Measurements from ENCODE around the gene GSK3B.

GSK3B gene

DNA sequence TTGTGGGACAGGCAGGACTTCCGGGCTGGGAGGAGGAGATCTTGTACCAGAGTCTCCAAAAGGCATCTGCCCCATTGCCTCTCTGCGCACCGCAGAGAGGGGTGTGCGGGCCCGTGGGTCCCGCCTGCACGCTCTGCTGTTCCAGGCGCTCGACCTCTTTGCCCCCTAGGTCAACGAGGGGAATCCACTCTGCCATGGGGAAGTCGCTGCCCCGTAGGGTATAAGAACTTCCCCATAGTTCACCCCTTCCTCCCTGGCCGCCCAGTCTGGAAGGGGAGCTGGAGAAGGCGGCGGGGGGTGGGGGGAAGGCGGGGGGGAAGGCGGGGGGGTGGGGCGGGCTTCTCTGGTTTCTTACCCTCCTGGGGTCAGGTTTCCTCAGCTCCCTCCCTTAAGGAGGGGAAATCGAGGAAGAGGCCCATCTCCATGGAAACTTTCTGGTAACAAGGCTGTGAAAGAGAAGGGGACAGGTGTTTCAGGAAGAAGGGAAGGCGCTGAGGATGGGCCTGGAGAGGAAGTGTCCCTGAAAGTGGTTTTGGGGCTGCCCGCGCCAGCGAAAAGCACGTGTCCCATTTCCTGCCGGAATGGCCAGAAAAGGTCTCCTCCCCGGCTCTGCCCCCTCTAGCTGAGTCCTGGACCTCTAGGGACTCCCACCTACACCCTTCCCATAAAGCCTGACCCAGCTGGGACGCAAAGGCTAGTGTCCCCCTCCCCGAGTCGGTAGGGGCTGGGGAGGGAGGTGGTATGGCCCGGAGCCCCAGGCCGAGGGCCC is 284.8 kb downstream of the GSK3B start:
- no peak for DNase-seq

GRCh38 chr3:119808843-119809242 is 285.4 kb downstream of the GSK3B start:
- no peak for DNase-seq

DNA sequence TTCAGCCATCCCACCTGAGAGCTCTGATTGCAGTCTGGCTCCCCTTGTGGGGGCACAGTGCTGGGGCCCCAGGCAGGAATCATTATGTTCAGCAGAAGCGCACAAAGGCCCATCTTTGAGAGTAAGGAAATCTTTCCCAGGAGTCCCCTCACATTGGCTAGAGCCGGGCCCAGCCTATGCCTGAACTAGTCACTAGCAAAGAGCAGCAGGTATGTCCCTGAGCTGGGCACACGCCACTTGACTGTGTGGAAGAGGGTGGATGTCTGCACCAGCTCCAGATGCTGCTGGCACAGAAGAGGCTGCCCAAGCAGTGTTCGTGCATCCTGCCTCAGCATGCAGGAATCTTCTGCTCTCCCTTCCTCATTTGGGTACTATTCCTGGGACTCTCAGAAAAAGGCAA is 286.0 kb downstream of the GSK3B start:
- DNase-seq = no peak

DNA sequence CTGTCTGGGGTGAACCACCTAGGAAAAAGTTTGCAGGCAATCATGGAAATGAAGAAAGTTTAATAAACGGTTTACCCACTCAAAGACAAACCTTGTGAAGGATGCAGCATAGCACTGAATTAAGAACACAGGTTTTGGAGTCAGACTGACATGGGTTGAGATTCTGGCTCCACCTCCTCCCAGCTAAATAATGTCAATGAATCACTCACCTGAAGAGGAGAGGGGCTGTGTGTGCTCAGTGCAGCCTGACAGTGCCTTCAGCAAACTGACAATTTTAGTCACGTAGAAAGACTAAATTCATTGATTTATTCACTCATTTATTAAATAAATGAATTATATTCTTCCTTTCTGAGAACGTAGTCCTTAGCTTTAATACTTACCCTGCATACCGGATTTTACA is 293.4 kb downstream of the GSK3B start:
- no peak for DNase-seq

DNA sequence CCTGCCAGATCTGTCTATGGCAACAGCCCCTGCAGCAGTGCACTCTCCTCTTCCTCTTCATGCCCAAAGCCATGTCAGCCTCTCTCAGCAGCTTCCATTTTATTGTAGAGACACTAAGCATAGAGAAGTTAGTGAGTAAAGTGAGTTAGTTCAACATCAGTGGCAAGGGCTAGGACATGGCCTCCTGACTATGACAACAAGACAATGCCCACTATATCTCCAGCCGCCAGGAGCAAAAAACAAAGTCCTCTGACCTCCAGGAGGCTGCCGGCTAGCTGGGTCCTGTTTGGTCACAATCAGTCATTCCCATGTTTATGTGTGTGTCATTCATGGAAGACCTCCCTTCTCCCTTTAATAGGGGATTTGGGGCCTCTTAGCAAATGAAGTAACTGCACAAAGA is 297.5 kb downstream of the GSK3B start:
- DNase-seq = no peak

DNA sequence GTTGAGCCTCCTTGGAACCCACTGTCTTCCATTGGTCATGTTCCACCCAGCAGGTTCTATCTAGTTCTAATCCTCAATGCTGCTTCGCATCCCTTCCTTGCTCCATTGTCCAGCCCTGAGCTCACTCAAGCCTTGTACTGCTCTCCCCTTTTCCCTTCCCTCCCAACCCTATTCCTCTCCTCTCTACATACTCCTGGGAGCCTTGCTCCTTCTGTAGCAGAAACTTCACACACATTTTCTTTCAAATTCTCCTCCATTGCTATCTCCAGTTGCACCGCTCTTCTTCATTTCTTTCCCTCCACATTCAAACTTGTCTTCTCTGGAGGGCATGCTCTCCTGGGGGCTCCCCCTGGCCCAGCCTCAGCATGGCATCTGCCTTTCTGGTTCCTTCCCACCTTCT is 297.9 kb downstream of the GSK3B start:
- no peak for DNase-seq

DNA sequence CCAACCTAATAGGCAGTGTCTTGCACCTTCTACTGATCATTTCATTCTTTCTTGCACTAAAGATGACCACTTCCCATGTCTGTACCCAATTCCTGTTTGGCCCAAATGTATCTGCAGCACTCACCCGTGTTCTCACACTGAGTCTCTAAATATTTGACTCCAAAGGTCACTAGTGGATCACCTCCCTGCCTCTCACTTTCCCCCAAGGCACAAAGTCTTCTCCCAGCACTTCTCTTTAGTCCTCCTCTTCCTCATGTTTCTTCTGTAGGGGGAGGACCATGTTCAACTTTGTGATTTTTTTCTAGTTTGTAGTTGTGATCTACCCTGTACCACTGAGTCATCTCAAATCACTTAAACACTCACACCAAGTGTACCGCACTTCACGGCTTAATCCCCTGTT is 298.4 kb downstream of the GSK3B start:
- no peak for DNase-seq

DNA sequence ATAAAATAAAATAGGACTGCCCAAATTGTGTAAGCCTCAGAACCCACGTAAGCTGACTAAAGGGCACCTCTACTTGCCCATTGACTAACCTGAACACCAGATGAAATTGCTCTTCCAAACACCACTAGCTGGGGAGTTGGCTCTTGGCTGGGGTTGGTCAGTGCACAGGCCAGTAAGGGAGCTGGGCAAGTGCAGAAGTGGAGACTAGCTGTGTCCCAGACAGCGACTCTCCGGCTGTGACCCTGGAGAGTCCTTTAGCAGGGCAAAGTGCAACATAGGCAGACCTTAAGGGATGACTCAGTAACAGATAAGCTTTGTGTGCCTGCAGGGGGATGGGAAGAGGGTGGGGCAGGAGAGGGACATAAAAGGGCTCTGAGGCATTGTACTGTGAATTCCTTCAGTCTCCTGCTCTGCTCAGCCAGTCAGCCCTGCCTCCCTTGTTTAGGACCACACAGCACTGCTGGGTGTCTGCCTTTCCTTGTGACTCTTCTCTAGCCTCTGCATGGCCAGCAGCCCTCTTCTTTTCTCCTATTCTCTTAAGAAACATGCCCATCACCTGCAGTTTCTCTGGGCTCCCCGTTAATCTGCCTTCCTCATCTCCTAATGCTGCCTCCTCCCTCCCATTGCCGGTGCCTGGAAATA is 299.2 kb downstream of the GSK3B start:
- no peak for DNase-seq

DNA sequence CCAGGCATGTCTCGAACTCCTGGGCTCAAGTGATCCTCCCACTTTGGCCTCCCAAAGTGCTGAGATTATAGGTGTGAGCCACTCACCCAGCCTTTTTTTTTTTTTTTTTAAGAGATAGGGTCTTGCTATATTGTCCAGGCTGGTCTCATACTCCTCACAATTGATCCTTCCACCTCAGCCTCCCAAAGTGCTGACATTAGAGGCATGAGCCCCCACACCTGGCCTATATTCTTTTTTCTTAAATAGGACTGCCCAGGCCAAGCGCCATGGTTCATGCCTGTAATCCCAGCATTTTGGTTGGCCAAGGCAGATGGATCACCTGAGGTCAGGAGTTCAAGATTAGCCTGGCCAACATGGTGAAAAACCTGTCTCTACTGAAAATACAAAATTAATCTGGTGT is 299.8 kb downstream of the GSK3B start:
- no peak for DNase-seq

DNA sequence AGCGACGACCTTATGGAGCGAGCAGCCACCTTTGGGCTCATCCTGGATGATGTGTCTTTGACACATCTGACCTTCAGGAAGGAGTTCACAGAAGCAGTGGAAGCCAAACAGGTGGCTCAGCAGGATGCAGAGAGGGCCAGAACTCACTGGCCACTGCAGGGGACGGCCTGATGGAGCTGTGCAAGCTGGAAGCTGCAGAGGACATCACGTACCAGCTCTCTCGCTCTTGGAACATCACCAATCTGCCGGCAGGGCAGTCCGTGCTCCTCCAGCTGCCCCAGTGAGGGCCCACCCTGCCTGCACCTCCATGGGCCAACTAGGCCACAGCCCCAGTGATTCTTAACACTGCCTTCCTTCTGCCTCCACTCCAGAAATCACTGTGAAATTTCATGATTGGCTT is 302.0 kb downstream of the GSK3B start:
- DNase-seq = no peak

DNA sequence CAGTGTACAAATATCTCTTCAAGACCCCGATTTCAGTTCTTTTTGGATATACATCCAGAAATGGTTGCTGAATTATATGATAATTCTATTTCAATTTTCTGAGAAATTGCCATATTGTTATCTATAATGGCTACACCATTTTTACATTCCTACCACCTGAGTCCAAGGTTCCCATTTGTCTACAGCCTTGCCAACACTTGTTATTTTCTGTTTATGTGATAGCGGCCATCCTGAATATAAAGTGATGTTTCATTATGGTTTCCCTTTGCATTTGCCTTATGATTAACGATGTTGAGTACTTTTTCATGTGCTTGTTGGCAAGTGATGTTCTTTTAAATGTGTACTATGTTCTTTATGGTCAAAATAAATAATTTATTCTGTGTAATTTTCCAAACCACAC is 303.9 kb downstream of the GSK3B start:
- no peak for DNase-seq

- DNase-seq = no peak
Measured at GRCh38 chr3:119786409-119786808, 307.8 kb downstream of the GSK3B start.

DNA sequence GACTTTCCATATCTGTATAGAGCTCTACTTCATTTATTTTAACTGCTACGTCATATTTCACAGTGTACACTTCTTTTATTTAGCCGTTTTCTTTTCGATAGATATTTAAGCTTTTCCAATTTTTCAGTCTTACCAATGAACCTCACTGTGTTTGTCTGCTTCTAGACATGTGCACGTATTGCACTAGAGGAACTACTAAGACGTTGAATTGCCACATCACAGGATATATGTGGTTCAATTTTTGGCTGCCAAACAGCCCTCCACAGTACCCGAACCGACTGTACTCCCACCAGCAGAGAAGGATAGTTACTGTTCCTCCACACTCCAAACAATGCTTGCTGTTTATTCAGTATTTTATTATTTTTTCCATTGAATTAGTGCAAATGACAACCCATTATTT is 310.4 kb downstream of the GSK3B start:
- DNase-seq = no peak

DNA sequence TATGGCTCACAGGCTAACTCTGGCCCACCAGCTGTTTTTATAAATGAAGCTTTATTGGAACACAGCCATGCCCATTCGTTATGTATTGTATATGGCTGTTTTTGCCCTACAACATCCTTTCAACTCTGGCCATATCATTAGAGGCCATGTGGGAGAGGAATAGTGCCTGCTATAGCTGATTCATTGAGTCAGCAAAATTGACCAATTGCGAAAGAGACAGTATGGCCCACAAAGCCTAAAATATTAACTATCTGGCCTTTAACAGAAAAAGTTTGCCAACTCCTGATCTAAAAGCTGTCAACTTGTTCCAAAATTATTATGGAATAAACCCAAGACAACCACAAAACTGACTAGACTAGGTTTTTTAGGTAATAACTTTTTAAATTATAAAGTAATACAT is 311.0 kb downstream of the GSK3B start:
- no peak for DNase-seq

DNA sequence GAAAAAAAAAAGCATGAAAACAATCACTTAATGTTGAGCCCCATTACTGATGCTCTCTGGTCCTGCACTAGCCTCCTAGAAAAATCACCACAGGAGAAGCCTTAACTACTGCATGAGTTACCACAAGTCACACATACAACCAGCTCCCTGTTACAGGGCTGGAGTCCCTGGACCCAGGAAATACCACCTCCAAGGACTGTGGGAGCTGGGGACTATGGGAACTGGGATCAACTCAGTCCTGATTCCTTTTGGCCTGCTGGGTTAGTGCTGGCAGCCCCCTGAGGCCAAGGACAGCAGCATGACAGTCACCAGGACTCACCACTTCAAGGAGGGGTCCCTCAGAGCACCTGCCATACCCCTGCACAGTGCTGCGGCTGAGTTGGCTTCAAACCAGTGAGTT is 311.8 kb downstream of the GSK3B start:
- DNase-seq = no peak

- DNase-seq = no peak
Measured at GRCh38 chr3:119781330-119782198, 312.7 kb downstream of the GSK3B start, which contains the start of gene NR1I2. TSS of gene NR1I2 (plus strand) at chr3:119782101.

DNA sequence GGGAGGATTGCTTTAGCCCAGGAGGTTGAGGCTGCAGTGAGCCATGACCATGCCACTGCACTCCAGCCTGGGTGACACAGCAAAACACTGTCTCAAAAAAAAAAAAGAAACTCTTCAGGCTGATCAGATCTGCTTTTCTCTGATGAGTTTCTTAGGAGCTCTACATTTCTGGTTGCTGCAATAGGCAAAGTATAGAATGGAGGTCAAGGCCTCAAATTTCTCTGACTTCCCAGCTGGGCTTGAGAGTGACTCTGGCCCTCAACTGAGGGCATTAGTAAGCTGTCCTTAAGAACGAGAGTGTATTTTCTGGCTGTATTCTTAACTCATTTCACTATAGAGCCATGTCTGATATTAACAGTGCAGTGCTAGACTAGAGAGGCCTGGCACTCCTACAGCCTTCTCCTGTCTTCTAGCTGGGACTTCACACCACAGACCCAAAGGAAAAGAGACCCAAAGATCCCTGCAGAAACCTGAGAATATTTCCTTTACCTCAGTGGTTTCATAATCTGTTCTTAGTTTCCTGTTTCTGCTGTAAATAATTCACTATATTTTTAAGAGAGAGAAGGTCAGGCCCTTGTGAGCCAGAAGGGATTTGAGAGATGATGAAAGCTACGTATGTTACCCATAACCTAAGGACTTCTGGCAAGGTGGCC is 314.4 kb downstream of the GSK3B start:
- DNase-seq = no peak

GRCh38 chr3:119778811-119779210 is 315.4 kb downstream of the GSK3B start:
- DNase-seq = no peak

- no peak for DNase-seq
Measured at GRCh38 chr3:119778176-119778575, 316.1 kb downstream of the GSK3B start.

- no peak for DNase-seq
Measured at GRCh38 chr3:119776304-119776703, 317.9 kb downstream of the GSK3B start.

GRCh38 chr3:119774444-119774843 is 319.8 kb downstream of the GSK3B start:
- DNase-seq = no peak

Measured in NCI-H345 (cell line).